Colonic mucosa (tissue), 4 donors: ENCODE results near the gene OPRL1. TPM values are rescaled to one million over a fixed set of nuclear protein-coding genes. Genes with fewer than 3 reads are reported as not detected.
A peak's percentile ranks its signal among the peaks of the same experiment; 100 is the strongest.

Experiments
- DNase-seq: peaks from one replicate; pipeline ENCODE4 v3.0.0-alpha.2; 2020
- H3K27ac ChIP-seq: fragments of 200-600 bp; one replicate; pipeline ENCODE4 v1.8.0; 2021
- H3K27me3 ChIP-seq: fragments of 200-600 bp; one replicate; pipeline ENCODE4 v1.8.0; 2021
- H3K36me3 ChIP-seq: fragments of 200-600 bp; one replicate; pipeline ENCODE4 v1.8.0; 2021
- H3K4me1 ChIP-seq: fragments of 200-600 bp; one replicate; pipeline ENCODE4 v1.8.0; 2021; ENCODE audit warnings: mild to moderate bottlenecking
- H3K4me3 ChIP-seq: fragments of 200-600 bp; one replicate; pipeline ENCODE4 v1.8.0; 2021
- H3K9ac ChIP-seq, 2 donors: one replicate each; pipeline ENCODE4 v1.7.0; 2013; ENCODE audit warnings: control low read depth in 2 of 2, low read depth in 2 of 2, low read length in 2 of 2
- H3K9me3 ChIP-seq: fragments of 200-600 bp; one replicate; pipeline ENCODE4 v1.8.0; 2021
- intact Hi-C: fragments of 100-400 bp; cut with DNase I; formaldehyde crosslinking; loops from one replicate; pipeline ENCODE4 v1.14.1; 2022
- total RNA-seq, 2 donors: library from RNA; stranded (reverse); fragmentation: NEBNext Ultra II Directional in 1 of 2; extraction: Animal tissue kit (Norgen Biotek cat#: 25700) in 1 of 2; gene quantifications; one replicate each; pipeline ENCODE4 v1.2.1, GENCODE V29; 2021
- TF ChIP-seq, protein P1 (sequence below): fragments of 200-600 bp; IDR thresholded peaks from one replicate; pipeline ENCODE4 v1.8.0; 2022; ENCODE audit warnings: antibody characterized with exemption, mild to moderate bottlenecking
- donor health status: healthy.
- donor health status: DM: no; HTN: no; CAD: no.
- donor health status: DM: no; HTN: no; CAD: no.

The OPRL1 gene
- total RNA-seq, 2 donors from 2014 or later: 0.24 to 0.25 TPM

DNA sequence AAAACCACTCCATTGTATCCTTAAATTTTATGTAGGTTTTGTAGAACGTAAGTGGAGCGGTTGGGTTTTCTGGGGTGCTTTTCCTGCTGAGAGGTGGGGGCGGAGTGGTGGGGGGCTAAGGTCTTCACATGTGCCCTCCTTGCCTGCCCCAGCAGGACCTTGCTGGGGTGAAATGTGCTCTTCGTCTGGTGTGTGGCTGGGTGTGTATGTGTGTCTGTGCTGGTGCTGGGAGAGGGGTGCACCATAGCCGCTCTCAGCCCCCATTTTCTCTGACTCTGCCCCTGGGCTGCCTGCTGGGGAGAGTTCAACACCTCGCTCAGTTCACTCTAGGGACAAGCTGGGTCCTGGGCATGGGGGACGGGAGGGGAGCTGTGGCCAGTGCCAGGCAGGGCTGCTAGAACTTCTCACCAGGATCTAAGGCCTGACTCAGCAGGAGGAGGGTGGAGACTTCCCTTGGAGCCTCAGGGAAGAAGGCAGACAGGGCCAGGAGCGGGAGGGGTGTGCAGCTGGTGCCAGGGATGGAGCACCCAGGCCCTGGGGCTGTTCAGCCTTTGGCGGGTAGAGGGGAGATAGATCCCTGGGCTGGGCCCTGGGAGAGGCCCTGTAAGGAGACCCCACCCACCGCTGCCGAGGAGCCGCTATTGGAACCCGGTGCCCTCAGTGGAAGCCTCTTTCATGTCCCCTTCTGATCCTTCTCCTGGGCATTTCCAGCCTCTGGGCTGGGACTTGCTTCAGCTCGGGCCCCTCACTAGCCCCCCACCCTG, 35.2 kb upstream of the OPRL1 start:
- intact Hi-C loops: no loop called here
- H3K27me3 ChIP-seq: peaks cover 58% of the 10 kb centered on the region
- no peak overlapping the region for H3K27ac ChIP-seq
- TF ChIP-seq, protein P1, sequence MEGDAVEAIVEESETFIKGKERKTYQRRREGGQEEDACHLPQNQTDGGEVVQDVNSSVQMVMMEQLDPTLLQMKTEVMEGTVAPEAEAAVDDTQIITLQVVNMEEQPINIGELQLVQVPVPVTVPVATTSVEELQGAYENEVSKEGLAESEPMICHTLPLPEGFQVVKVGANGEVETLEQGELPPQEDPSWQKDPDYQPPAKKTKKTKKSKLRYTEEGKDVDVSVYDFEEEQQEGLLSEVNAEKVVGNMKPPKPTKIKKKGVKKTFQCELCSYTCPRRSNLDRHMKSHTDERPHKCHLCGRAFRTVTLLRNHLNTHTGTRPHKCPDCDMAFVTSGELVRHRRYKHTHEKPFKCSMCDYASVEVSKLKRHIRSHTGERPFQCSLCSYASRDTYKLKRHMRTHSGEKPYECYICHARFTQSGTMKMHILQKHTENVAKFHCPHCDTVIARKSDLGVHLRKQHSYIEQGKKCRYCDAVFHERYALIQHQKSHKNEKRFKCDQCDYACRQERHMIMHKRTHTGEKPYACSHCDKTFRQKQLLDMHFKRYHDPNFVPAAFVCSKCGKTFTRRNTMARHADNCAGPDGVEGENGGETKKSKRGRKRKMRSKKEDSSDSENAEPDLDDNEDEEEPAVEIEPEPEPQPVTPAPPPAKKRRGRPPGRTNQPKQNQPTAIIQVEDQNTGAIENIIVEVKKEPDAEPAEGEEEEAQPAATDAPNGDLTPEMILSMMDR: no peak
- no peaks in the 10 kb centered on the region for H3K9me3 ChIP-seq
- no peak for DNase-seq
- no peak overlapping the region for H3K9ac ChIP-seq
- no peaks in the 10 kb centered on the region for H3K36me3 ChIP-seq
- H3K4me3 ChIP-seq: no peak overlapping the region
- no peaks in the 10 kb centered on the region for H3K4me1 ChIP-seq

- no peak overlapping the region for H3K4me3 ChIP-seq
- no peaks in the 10 kb centered on the region for H3K9me3 ChIP-seq
- H3K27me3 ChIP-seq: peaks cover 63% of the 10 kb centered on the region
- H3K27ac ChIP-seq: no peak overlapping the region
- H3K4me1 ChIP-seq: no peaks in the 10 kb centered on the region
- TF ChIP-seq, protein P1: no peak
- H3K36me3 ChIP-seq: no peaks in the 10 kb centered on the region
- intact Hi-C loops: no loop called here
- H3K9ac ChIP-seq: no peak overlapping the region
- DNase-seq: no peak
These were observed 34.4 kb upstream of the OPRL1 start for GRCh38 chr20:64045346-64046011.

DNA sequence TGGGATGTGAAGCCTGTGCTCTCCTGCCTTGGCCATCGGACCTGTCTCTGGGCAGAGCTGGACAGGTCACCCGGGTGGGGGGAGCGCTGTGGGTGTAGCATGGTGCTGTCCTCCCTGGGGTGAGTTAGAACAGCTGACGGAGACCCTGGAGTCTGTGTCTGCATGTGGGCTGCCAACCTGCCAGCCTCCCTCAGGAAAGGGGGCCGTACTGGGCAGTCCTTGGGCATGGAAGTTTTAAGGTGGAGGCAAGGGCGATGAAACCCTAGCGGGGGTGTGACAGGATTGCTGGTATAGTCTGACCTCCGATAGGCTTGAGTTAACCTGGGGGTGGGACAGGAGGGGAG, 32.9 kb upstream of the OPRL1 start:
- DNase-seq: no peak
- no peaks in the 10 kb centered on the region for H3K36me3 ChIP-seq
- no peak overlapping the region for H3K4me3 ChIP-seq
- TF ChIP-seq, protein P1: no peak
- H3K27me3 ChIP-seq: peaks cover 63% of the 10 kb centered on the region
- no peak overlapping the region for H3K9ac ChIP-seq
- H3K4me1 ChIP-seq: no peaks in the 10 kb centered on the region
- H3K27ac ChIP-seq: no peak overlapping the region
- intact Hi-C loops: no loop called here
- no peaks in the 10 kb centered on the region for H3K9me3 ChIP-seq

DNA sequence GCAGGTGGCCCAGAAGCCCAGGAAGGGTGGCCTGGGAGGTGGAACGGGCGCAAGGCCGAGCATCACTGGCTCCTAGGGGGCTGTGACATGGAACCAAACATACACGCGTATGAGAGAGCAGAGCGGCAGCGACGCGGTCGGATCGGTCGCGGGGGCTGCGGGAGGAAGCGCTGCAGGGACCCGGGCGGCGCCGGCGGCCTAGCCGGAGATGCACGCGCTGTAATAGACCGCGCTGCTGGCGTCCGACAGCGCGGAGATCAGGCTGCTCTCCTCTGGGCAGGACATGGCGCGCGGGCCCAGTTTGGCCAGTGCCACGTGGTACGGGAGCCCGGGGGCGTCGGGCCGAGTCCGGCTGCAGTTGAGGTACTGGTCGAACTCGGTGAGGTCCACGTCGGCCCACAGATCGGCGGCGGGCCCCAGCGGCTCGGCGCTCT, 31.9 kb upstream of the OPRL1 start:
- DNase-seq: no peak
- H3K27me3 ChIP-seq: peaks cover 67% of the 10 kb centered on the region
- no peaks in the 10 kb centered on the region for H3K4me1 ChIP-seq
- no peak overlapping the region for H3K27ac ChIP-seq
- H3K9me3 ChIP-seq: no peaks in the 10 kb centered on the region
- H3K36me3 ChIP-seq: no peaks in the 10 kb centered on the region
- intact Hi-C loops: no loop called here
- H3K4me3 ChIP-seq: peak overlapping the region; percentile 5
- no peak overlapping the region for H3K9ac ChIP-seq
- TF ChIP-seq, protein P1: no peak

DNA sequence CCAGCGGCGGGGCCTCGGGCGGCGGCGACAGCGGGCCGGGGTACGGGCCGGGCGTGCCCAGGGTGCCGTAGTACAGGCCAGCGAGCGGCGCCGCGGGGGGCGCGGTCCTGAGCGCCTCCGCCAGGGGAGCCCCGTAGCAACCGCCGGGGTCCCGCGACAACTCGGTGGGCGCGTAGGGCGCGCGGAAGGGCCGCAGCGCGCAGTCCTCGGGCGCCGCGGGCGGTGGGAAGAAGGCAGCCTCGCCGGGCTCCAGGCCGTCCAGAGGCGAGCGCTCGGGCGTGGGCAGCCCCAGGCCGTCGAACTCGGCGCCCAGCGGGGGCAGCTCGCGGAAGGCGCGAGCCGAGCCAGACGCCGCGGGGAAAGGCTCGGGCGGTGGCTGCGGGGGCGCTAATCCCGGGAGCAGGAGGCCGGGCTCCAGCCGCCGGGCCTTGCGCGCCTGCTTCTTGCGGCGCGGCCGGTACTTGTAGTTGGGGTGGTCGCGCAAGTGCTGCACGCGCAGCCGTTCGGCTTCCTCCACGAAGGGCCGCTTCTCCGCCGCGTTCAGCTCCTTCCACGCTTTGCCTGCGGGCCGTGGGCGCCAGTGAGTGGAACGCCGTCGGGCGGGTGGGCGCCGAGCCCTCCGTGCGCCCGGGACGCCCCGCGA, 31.4 kb upstream of the OPRL1 start:
- Histone ChIP-seq H3K27ac (no peak overlapping the region), H3K4me3 (peak overlapping the region; percentile 5)
- intact Hi-C loops: no loop called here

More for the DNA sequence above, 31.4 kb upstream of the OPRL1 start:
- no peak for DNase-seq
- Histone ChIP-seq H3K9ac (no peak overlapping the region), H3K9me3 (no peaks in the 10 kb centered on the region), H3K36me3 (no peaks in the 10 kb centered on the region), H3K27me3 (peaks cover 69% of the 10 kb centered on the region), H3K4me1 (no peaks in the 10 kb centered on the region)
- TF ChIP-seq, protein P1: no peak
